ENCODE measurements around the gene BRINP3. TPM values are rescaled to one million over a fixed set of nuclear protein-coding genes. Genes with fewer than 3 reads are reported as not detected.

Gene BRINP3
- total and polyA plus RNA-seq, 3 experiments from 2014 or later = not detected

GRCh38 chr1:190472494-190472893 is 5.2 kb downstream of the BRINP3 start:
- ChIA-PET CTCF (no interaction called here), POLR2A (no interaction called here)
- Mint-ChIP-seq H3K27me3 (peaks cover 0 to 2% of the 10 kb centered on the region in 2 donors), H3K9me3 (peaks cover 6 to 18% (median 7%) of the 10 kb centered on the region in 5 donors), H3K4me3 (no peak overlapping the region), H3K4me1 (no peaks in the 10 kb centered on the region), H3K36me3 (no peaks in the 10 kb centered on the region), H3K27ac (no peak overlapping the region)
- Histone ChIP-seq H3K4me1 (ENCODE audit: insufficient read depth, low read length) (no peaks in the 10 kb centered on the region), H3K9me3 (ENCODE audit: low read length) (no peaks in the 10 kb centered on the region), H3K4me3 (ENCODE audit: low read length) (no peak overlapping the region), H3K27me3 (ENCODE audit: insufficient read depth, low read length, poor library complexity, severe bottlenecking) (no peaks in the 10 kb centered on the region), H3K36me3 (ENCODE audit: insufficient read depth, low read length) (no peaks in the 10 kb centered on the region), H3K27ac (ENCODE audit: low read depth, low read length) (no peak overlapping the region)
- DNase-seq = no peak

GRCh38 chr1:190472042-190472441 is 5.6 kb downstream of the BRINP3 start:
- Mint-ChIP-seq H3K4me1 (no peaks in the 10 kb centered on the region), H3K27me3 (peaks cover 0 to under 1% of the 10 kb centered on the region in 2 donors), H3K36me3 (no peaks in the 10 kb centered on the region), H3K9me3 (peaks cover 3 to 15% (median 7%) of the 10 kb centered on the region in 5 donors), H3K27ac (no peak overlapping the region), H3K4me3 (no peak overlapping the region)
- Histone ChIP-seq H3K4me3 (ENCODE audit: low read length) (no peak overlapping the region), H3K4me1 (ENCODE audit: insufficient read depth, low read length) (no peaks in the 10 kb centered on the region), H3K9me3 (ENCODE audit: low read length) (no peaks in the 10 kb centered on the region), H3K36me3 (ENCODE audit: insufficient read depth, low read length) (no peaks in the 10 kb centered on the region), H3K27ac (ENCODE audit: low read depth, low read length) (no peak overlapping the region), H3K27me3 (ENCODE audit: insufficient read depth, low read length, poor library complexity, severe bottlenecking) (no peaks in the 10 kb centered on the region)
- ChIA-PET POLR2A (no interaction called here), CTCF (no interaction called here)
- DNase-seq = no peak

DNA sequence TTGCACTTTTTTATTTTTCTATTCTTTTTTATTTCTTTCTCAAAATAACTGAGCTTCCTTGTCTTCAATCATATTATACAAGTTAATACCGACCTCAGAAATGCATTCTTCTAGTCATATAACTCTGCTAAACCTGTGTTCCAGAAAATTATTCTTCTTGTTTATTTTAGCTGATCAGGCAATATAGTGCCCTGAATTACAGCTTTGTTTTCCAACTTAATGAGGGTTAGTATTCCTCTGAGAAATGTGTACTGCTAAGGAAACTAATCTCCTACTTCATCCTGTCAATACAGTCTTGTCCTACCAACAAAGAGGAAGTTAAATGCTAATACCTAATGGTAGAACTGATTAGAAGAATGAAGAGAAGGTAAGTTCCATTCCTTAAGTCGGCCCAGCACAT is 13.0 kb downstream of the BRINP3 start:
- ChIA-PET POLR2A (no interaction called here), CTCF (no interaction called here)
- Mint-ChIP-seq H3K9me3 (peaks cover 0 to 17% (median 10%) of the 10 kb centered on the region in 5 donors), H3K4me1 (no peaks in the 10 kb centered on the region), H3K36me3 (no peaks in the 10 kb centered on the region), H3K4me3 (no peak overlapping the region), H3K27me3 (no peaks in the 10 kb centered on the region), H3K27ac (no peak overlapping the region)
- no peak overlapping the region for H3K27ac ChIP-seq (ENCODE audit: low read depth, low read length)
- H3K36me3 ChIP-seq (ENCODE audit: insufficient read depth, low read length) = no peaks in the 10 kb centered on the region
- no peak overlapping the region for H3K4me3 ChIP-seq (ENCODE audit: low read length)
- no peak for DNase-seq
- no peaks in the 10 kb centered on the region for H3K4me1 ChIP-seq (ENCODE audit: insufficient read depth, low read length)
- H3K9me3 ChIP-seq (ENCODE audit: low read length) = no peaks in the 10 kb centered on the region
- H3K27me3 ChIP-seq (ENCODE audit: insufficient read depth, low read length, poor library complexity, severe bottlenecking) = no peaks in the 10 kb centered on the region

GRCh38 chr1:190456129-190456528 is 21.5 kb downstream of the BRINP3 start:
- H3K27ac Mint-ChIP-seq = no peak overlapping the region
- H3K9me3 ChIP-seq (ENCODE audit: low read length) = no peaks in the 10 kb centered on the region
- no peaks in the 10 kb centered on the region for H3K4me1 Mint-ChIP-seq
- no peaks in the 10 kb centered on the region for H3K36me3 Mint-ChIP-seq
- POLR2A ChIA-PET = no interaction called here
- no peak overlapping the region for H3K27ac ChIP-seq (ENCODE audit: low read depth, low read length)
- CTCF ChIA-PET = no interaction called here
- no peak overlapping the region for H3K4me3 Mint-ChIP-seq
- H3K4me1 ChIP-seq (ENCODE audit: insufficient read depth, low read length) = no peaks in the 10 kb centered on the region
- DNase-seq = no peak
- H3K9me3 Mint-ChIP-seq = peaks cover 0 to 20% (median 6%) of the 10 kb centered on the region in 5 donors
- no peaks in the 10 kb centered on the region for H3K27me3 Mint-ChIP-seq
- H3K36me3 ChIP-seq (ENCODE audit: insufficient read depth, low read length) = no peaks in the 10 kb centered on the region
- H3K4me3 ChIP-seq (ENCODE audit: low read length) = no peak overlapping the region
- H3K27me3 ChIP-seq (ENCODE audit: insufficient read depth, low read length, poor library complexity, severe bottlenecking) = no peaks in the 10 kb centered on the region

DNA sequence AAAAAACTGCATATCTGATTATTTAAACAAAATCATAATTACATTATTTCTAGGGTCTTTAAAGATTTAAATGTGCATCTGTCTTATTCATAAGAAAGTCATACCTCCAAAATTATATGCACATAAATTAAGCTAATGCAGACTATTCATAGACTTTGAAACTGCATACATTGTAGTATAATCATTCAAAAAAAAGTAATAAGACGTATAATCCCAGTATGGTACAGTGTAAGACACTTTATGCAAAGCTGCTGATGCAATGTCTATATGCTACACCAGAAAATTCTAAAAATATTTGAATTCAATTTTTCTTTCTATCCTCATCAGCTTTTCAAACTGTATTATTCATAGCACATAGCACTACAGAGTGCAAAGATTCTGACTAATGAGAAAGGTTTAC is 22.0 kb downstream of the BRINP3 start:
- Histone ChIP-seq H3K4me3 (ENCODE audit: low read length) (no peak overlapping the region), H3K27me3 (ENCODE audit: insufficient read depth, low read length, poor library complexity, severe bottlenecking) (no peaks in the 10 kb centered on the region), H3K36me3 (ENCODE audit: insufficient read depth, low read length) (no peaks in the 10 kb centered on the region), H3K27ac (ENCODE audit: low read depth, low read length) (no peak overlapping the region), H3K9me3 (ENCODE audit: low read length) (no peaks in the 10 kb centered on the region), H3K4me1 (ENCODE audit: insufficient read depth, low read length) (no peaks in the 10 kb centered on the region)
- ChIA-PET POLR2A (no interaction called here), CTCF (no interaction called here)
- Mint-ChIP-seq H3K36me3 (no peaks in the 10 kb centered on the region), H3K4me3 (no peak overlapping the region), H3K27ac (no peak overlapping the region), H3K27me3 (no peaks in the 10 kb centered on the region), H3K4me1 (no peaks in the 10 kb centered on the region), H3K9me3 (peaks cover 0 to 17% (median 2%) of the 10 kb centered on the region in 5 donors)
- DNase-seq = no peak

- Histone ChIP-seq H3K9me3 (ENCODE audit: low read length) (no peaks in the 10 kb centered on the region), H3K36me3 (ENCODE audit: insufficient read depth, low read length) (no peaks in the 10 kb centered on the region), H3K4me1 (ENCODE audit: insufficient read depth, low read length) (no peaks in the 10 kb centered on the region), H3K4me3 (ENCODE audit: low read length) (no peak overlapping the region), H3K27ac (ENCODE audit: low read depth, low read length) (no peak overlapping the region), H3K27me3 (ENCODE audit: insufficient read depth, low read length, poor library complexity, severe bottlenecking) (no peaks in the 10 kb centered on the region)
- Mint-ChIP-seq H3K27ac (no peak overlapping the region), H3K9me3 (peaks cover 0 to 18% (median 2%) of the 10 kb centered on the region in 5 donors), H3K36me3 (no peaks in the 10 kb centered on the region), H3K4me3 (no peak overlapping the region), H3K4me1 (no peaks in the 10 kb centered on the region), H3K27me3 (no peaks in the 10 kb centered on the region)
- CTCF ChIA-PET = no interaction called here
- POLR2A ChIA-PET = no interaction called here
- no peak for DNase-seq
These were observed 24.1 kb downstream of the BRINP3 start for GRCh38 chr1:190453550-190453949.

DNA sequence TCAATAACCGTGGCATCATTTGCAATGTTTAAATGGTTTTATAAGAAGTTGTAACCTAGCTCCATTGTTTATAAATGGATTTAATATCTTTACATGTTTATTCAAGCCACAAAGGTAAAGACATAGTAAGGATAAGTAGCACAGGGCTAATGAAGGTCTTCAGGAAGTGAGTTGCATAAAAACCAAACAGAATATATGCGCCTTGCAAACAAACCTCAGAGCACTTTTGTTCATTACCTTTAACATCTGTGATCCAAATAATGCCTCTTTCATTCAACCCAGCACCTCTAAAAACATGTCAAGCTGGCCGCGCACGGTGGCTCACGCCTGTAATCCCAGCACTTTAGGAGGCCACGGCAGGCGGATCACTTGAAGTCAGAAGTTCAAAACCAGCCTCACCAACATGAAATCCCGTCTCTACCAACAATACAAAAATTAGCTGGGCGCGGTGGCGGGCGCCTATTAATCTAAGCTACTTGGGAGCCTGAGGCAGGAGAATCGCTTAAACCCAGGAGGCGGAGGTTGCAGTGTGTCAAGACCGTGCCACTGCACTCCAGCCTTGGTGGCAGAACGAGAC is 25.3 kb downstream of the BRINP3 start:
- Histone ChIP-seq H3K27ac (ENCODE audit: low read depth, low read length) (no peak overlapping the region), H3K36me3 (ENCODE audit: insufficient read depth, low read length) (no peaks in the 10 kb centered on the region), H3K4me1 (ENCODE audit: insufficient read depth, low read length) (no peaks in the 10 kb centered on the region), H3K4me3 (ENCODE audit: low read length) (no peak overlapping the region), H3K9me3 (ENCODE audit: low read length) (no peaks in the 10 kb centered on the region), H3K27me3 (ENCODE audit: insufficient read depth, low read length, poor library complexity, severe bottlenecking) (no peaks in the 10 kb centered on the region)
- DNase-seq = no peak
- Mint-ChIP-seq H3K4me1 (no peaks in the 10 kb centered on the region), H3K27me3 (no peaks in the 10 kb centered on the region), H3K9me3 (peaks cover 0 to 17% (median 2%) of the 10 kb centered on the region in 5 donors), H3K27ac (no peak overlapping the region), H3K4me3 (no peak overlapping the region), H3K36me3 (no peaks in the 10 kb centered on the region)
- ChIA-PET CTCF (no interaction called here), POLR2A (no interaction called here)

GRCh38 chr1:190444464-190444863 is 33.2 kb downstream of the BRINP3 start:
- POLR2A ChIA-PET = no interaction called here
- no peaks in the 10 kb centered on the region for H3K27me3 Mint-ChIP-seq
- no peak overlapping the region for H3K4me3 ChIP-seq (ENCODE audit: low read length)
- no peaks in the 10 kb centered on the region for H3K4me1 Mint-ChIP-seq
- H3K36me3 Mint-ChIP-seq = no peaks in the 10 kb centered on the region
- no peak for DNase-seq
- no peaks in the 10 kb centered on the region for H3K27me3 ChIP-seq (ENCODE audit: insufficient read depth, low read length, poor library complexity, severe bottlenecking)
- no peak overlapping the region for H3K4me3 Mint-ChIP-seq
- peaks cover 0 to 3% (median 2%) of the 10 kb centered on the region in 5 donors for H3K9me3 Mint-ChIP-seq
- H3K27ac ChIP-seq (ENCODE audit: low read depth, low read length) = no peak overlapping the region
- H3K27ac Mint-ChIP-seq = no peak overlapping the region
- H3K4me1 ChIP-seq (ENCODE audit: insufficient read depth, low read length) = no peaks in the 10 kb centered on the region
- no peaks in the 10 kb centered on the region for H3K36me3 ChIP-seq (ENCODE audit: insufficient read depth, low read length)
- no peaks in the 10 kb centered on the region for H3K9me3 ChIP-seq (ENCODE audit: low read length)
- CTCF ChIA-PET = no interaction called here

DNA sequence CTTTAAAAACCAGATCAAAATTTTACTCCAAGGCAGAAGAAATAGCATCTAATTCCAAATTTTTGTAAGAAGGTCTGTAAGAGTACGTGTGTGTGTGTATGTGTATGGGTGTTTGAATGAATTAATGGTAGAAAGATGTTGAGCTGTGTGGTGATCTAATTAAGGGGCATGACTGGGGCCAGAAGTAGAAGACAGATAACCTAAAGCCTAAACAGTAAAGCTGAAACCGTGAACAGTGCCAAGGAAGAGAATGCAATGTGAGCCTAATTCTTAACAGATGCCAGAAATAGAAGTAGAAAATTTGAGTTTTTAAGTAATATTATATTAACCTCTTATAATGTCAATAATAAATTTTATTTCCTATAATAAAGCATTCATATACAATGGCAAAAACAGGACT is 38.2 kb downstream of the BRINP3 start:
- Mint-ChIP-seq H3K27me3 (no peaks in the 10 kb centered on the region), H3K4me1 (no peaks in the 10 kb centered on the region), H3K9me3 (peaks cover 2 to 14% (median 6%) of the 10 kb centered on the region in 5 donors), H3K27ac (no peak overlapping the region), H3K36me3 (no peaks in the 10 kb centered on the region), H3K4me3 (no peak overlapping the region)
- ChIA-PET POLR2A (no interaction called here), CTCF (no interaction called here)
- Histone ChIP-seq H3K4me1 (ENCODE audit: insufficient read depth, low read length) (no peaks in the 10 kb centered on the region), H3K4me3 (ENCODE audit: low read length) (no peak overlapping the region), H3K9me3 (ENCODE audit: low read length) (no peaks in the 10 kb centered on the region), H3K27ac (ENCODE audit: low read depth, low read length) (no peak overlapping the region), H3K36me3 (ENCODE audit: insufficient read depth, low read length) (no peaks in the 10 kb centered on the region), H3K27me3 (ENCODE audit: insufficient read depth, low read length, poor library complexity, severe bottlenecking) (no peaks in the 10 kb centered on the region)
- no peak for DNase-seq
